ENCODE results near the gene TEP1. TPM values are rescaled to one million over a fixed set of nuclear protein-coding genes. Genes with fewer than 3 reads are reported as not detected.
A peak's percentile ranks its signal among the peaks of the same experiment; 100 is the strongest.

Gene TEP1
- total RNA-seq, 1 donor, result 22.0 TPM

DNA sequence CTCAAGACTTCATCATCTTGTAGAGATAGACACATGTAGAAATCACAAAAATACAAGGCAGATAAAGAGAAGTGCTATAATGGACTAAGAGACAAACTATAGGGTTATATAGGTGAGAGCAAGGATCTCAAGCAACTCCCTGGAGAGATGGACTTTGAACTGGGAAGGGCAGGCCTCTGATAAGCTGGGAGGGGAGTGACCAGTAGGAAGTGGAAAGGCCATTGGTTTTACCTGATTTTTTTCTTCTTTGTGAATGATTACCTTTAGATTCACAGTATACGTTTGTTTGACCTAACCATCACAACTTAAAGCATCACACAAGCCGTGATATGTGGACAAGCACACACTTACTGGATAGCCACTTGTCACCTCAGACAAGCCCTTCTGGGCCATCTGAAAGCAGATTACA, 5.2 kb upstream of the TEP1 start:
- DNase-seq (ENCODE audit: low read depth), result no peak
- no peak for TF ChIP-seq CTCF (IDR thresholded peaks at IDR 0.05; ENCODE audit: insufficient read depth, low read depth, low read length)
- no peak overlapping the region for H3K4me3 ChIP-seq (ENCODE audit: low read depth, low read length)

GRCh38 chr14:20417250-20418186, 4.2 kb upstream of the TEP1 start:
- no peak for DNase-seq (ENCODE audit: low read depth)
- TF ChIP-seq CTCF (IDR thresholded peaks at IDR 0.05; ENCODE audit: insufficient read depth, low read depth, low read length), result no peak

GRCh38 chr14:20416223-20416622, 2.9 kb upstream of the TEP1 start:
- no peak overlapping the region for H3K4me3 ChIP-seq (ENCODE audit: low read depth, low read length)
- DNase-seq (ENCODE audit: low read depth), result no peak
- no peak for TF ChIP-seq CTCF (IDR thresholded peaks at IDR 0.05; ENCODE audit: insufficient read depth, low read depth, low read length)

More at GRCh38 chr14:20417250-20418186, 4.2 kb upstream of the TEP1 start:
- no peak overlapping the region for H3K4me3 ChIP-seq (ENCODE audit: low read depth, low read length)

DNA sequence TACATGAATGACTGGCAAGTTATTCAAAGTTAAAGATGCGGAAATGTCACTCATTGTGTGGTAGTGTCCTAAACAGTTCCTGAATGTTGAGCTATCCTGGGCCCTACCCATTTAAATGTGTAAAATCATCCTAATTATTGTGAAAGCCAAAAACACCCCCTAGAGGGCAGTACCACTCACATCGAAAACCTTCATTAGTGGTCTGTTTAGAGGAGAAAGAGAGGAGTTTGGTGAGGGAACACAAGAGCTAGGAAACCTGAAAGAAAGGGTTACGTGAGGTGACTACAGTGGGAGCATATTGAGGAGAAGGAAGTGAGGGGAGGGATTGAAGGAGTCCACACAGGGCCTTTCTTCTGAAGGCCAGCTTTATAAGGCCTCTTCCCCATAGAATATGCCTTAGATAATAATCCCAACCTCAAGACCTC, 2.5 kb upstream of the TEP1 start:
- DNase-seq (ENCODE audit: low read depth), result peak; percentile 61
- H3K4me3 ChIP-seq (ENCODE audit: low read depth, low read length), result no peak overlapping the region
- TF ChIP-seq CTCF (IDR thresholded peaks at IDR 0.05; ENCODE audit: insufficient read depth, low read depth, low read length), result peak; percentile 73

- no peak for TF ChIP-seq CTCF (IDR thresholded peaks at IDR 0.05; ENCODE audit: insufficient read depth, low read depth, low read length)
- no peak for DNase-seq (ENCODE audit: low read depth)
- peak overlapping the region; percentile 94 for H3K4me3 ChIP-seq (ENCODE audit: low read depth, low read length)
Measured at GRCh38 chr14:20413744-20414082, 412 bp upstream of the TEP1 start.

DNA sequence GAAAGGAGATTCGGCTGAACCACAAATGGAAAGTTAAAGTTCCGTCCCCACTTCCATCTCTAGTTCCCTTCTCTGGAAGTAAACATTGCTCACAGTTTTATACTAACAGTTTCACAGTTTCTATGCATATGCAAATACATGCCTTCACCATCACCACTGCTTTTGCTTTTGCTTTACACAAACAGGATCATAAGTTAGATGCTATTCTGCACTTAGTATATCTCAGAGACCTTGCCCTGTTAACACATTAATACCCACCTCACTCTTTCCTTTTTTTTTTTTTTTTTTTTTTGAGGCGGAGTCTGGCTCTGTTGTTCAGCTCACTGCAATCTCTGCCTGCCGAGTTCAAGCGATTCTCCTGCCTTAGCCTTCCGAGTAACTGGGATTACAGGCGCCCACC, 890 bp downstream of the TEP1 start:
- H3K4me3 ChIP-seq (ENCODE audit: low read depth, low read length), result peak overlapping the region; percentile 94
- peak; percentile 28 for DNase-seq (ENCODE audit: low read depth)
- TF ChIP-seq CTCF (IDR thresholded peaks at IDR 0.05; ENCODE audit: insufficient read depth, low read depth, low read length), result no peak

All from fibroblast of villous mesenchyme (primary cell).